Myocyte (in vitro differentiated cells): ENCODE results near the gene ZBTB8A. TPM values are rescaled to one million over a fixed set of nuclear protein-coding genes. Genes with fewer than 3 reads are reported as not detected.
"Not testable (repeated sequence)": the region's sequence is repeated elsewhere in the genome, so short reads cannot be mapped to it uniquely, and the experiment has no call there.

Experiments used
- DNase-seq: peaks from one replicate; pipeline ENCODE4 v3.0.0-alpha.2; 2012; ENCODE audit warnings: low read depth
- polyA plus RNA-seq: library from polyadenylated mRNA; unstranded; fragments of >200 nt; gene quantifications from one replicate; pipeline ENCODE4 v1.2.1, GENCODE V29; 2012; ENCODE audit warnings: missing spikeins
- total RNA-seq: library from RNA; depleted of rRNA; stranded (reverse); fragments of >200 nt; gene quantifications from 2 replicates; pipeline ENCODE4 v1.2.3, GENCODE V29; 2014

Gene ZBTB8A
- 2.8 and 3.7 TPM in 2 replicates for total RNA-seq
- polyA plus RNA-seq, result 5.1 TPM

GRCh38 chr1:32538887-32539583 is at the start of gene ZBTB8A:
TSS of gene ZBTB8A (plus strand) at chr1:32539427. CDS start at chr1:32592932, 53,505 bp downstream.
- DNase-seq, result peak; percentile 67

DNA sequence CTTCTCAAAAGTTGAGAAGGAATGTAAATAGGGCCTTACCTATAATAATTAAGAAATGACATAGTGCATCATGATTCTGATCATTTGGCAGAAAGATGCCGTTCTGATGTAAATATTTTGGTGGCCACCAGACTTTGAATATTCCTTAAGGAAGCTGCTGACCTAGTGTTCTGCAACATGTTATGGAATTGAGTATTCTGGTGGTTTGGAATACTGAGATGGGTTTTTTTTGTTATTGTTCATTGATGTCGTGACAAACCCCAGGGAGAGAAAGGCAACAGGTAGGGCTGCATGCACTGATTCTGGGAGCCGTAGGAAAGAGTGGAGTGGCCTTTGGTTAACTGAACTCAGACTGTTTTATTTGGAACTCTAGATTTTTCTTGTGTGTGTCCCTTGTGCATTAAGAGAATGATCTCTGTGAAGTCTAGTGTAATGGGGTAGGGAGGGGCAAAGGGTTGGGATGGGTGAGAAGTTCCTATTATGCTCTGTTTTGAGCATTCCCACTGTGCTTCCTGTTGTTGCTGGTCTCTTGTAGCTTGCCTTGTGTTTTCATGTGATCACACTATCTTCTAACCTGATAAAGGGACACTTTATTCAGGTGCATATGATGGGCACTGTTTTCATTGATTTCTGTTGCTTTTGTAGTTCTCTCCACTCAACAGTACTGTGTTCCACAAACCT is 49.3 kb upstream of the ZBTB8A start:
- DNase-seq, result no peak

DNA sequence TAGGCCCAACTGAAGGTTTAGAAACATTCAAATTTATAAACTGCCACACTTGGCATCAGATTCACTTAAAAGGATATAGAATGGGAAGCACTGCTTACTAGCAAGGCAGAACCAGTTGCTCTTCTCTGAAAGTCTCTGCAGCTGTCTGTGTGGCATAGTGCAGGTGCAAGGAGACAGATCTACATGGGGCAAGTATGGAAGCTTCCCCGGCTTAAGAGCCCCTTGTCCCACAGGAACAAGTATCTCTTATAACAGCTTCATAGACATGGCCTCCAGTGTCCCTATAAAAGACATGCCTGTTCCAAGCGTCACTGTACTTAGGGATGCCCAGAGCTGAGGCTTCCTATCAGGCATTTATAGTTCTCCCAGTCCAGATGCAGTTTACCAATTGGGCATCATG is 47.8 kb upstream of the ZBTB8A start:
- peak; percentile 52 for DNase-seq

GRCh38 chr1:32494196-32494595 is 45.0 kb upstream of the ZBTB8A start:
- peak; percentile 21 for DNase-seq

- DNase-seq, result no peak
Observed at GRCh38 chr1:32494711-32495337, 44.4 kb upstream of the ZBTB8A start.

DNA sequence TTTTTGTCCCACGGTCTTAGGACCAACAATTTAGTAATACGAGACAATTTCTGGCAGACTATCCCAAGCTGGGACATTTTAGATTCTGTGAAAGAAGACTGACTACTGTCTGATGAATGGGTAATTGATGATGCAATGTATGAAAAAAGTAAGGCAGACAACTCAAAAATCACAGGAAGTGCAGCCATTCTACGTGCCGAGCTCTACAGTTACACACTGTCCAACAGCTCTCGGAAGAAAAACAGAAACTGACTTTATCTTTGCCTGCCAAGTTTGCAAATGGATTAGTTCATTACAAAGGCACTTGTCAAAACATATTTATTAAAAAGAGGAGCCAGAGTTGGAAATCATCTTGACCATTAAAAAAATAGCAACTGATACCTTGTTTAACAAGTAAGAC is 43.1 kb upstream of the ZBTB8A start:
- DNase-seq, result no peak

GRCh38 chr1:32498751-32499150 is 40.5 kb upstream of the ZBTB8A start:
- no peak for DNase-seq

- peak; percentile 67 for DNase-seq
Observed at GRCh38 chr1:32500387-32501209, 38.6 kb upstream of the ZBTB8A start.

DNA sequence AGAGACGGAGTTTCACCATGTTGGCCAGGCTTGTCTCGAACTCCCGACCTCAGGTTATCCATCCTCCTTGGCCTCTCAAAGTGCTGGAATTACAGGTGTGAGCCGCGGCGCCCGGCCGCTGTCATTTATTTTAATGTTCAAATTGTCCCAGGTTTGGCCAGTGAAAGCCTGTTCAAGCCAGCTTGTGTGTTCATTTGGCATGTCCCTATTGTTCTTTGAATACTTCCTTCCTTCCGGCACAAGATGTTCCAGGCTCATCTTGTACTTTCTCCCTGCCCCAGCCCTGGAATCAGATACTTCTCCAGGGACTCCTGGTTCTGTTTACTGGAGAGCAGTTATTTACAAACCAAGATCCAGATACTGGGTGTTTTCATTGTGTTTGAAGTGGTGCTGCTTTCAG is 37.4 kb upstream of the ZBTB8A start:
- DNase-seq, result no peak

GRCh38 chr1:32503153-32503552 is 36.1 kb upstream of the ZBTB8A start:
- DNase-seq, result no peak

- no peak for DNase-seq
Observed at GRCh38 chr1:32507021-32507420, 32.2 kb upstream of the ZBTB8A start.

DNA sequence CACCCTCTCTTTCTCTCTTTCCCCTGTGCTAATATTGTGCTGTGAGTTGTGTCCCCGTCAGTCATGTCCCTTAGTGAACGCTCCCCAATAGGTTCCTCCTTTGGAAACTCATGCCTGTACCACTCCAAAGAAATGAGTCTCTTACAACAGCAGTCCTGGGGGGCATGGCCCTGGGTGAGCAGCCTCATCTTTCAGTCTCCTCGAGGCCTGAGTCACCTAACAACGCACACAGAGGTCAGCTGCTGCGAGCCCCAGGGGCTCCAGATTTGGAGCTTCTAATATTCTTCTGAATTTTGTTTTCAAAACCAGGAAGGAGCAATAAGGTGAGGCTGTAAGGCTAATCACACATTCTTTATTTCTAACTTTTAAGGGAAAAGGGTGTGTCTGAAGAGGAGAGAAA is 30.5 kb upstream of the ZBTB8A start:
- DNase-seq, result no peak

GRCh38 chr1:32509939-32510338 is 29.3 kb upstream of the ZBTB8A start:
- DNase-seq, result no peak

- DNase-seq, result no peak
Observed at GRCh38 chr1:32516402-32516801, 22.8 kb upstream of the ZBTB8A start.

DNA sequence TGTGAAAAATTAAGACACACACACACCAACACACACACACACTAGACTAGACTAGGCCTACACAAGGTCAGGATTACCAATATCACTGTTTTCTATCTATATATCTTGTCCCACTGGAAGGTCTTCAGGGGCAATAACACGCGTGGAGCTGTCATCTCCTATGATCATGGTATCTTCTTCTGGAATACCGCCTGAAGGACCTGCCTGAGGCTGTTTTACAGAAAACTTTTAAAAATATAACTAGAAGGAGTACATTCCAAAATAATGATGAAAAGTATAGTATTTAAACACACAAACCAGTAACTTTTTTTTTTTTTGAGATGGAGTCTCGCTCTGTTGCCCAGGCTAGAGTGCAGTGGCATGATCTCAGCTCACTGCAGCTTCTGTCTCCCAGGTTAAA is 20.3 kb upstream of the ZBTB8A start:
- no peak for DNase-seq

DNA sequence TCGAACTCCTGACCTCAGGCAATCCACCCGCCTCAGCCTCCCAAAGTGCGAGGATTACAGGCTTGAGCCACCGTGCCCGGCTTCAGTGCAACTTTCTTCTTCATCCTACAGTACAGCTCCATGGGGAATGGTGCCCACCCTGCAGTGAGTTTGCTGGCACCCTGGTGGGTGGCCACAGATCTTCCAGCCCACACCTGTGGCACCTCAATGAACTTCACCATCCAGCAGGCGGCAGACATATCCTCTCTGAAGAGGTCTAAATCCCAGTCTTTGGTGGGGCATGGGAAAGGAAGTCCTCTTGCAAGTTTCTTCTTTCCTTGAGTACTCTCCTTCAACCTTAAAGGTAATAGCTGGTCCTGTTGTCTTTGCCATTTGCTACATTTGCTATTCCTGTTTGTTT is 18.1 kb upstream of the ZBTB8A start:
- DNase-seq, result no peak

DNA sequence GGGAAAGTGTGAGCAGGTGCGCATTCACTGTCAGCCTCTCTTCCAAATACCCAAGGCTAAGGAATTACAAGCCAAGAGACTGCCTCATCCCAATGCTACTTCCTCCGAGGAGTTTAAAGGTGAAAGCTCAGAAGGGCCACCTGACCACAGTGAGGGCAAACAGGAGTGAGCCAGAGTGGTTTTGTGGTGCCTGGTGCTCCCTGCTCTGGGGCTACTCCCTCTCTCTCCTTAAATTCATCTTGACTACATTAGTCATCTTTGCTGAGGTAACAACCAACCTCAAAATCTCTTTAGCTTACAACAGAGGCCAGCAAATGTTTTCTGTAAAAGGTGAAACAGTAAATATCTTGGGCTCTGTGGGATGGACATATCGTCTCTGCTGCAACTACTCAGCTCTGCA is 14.2 kb upstream of the ZBTB8A start:
- peak; percentile 15 for DNase-seq

DNA sequence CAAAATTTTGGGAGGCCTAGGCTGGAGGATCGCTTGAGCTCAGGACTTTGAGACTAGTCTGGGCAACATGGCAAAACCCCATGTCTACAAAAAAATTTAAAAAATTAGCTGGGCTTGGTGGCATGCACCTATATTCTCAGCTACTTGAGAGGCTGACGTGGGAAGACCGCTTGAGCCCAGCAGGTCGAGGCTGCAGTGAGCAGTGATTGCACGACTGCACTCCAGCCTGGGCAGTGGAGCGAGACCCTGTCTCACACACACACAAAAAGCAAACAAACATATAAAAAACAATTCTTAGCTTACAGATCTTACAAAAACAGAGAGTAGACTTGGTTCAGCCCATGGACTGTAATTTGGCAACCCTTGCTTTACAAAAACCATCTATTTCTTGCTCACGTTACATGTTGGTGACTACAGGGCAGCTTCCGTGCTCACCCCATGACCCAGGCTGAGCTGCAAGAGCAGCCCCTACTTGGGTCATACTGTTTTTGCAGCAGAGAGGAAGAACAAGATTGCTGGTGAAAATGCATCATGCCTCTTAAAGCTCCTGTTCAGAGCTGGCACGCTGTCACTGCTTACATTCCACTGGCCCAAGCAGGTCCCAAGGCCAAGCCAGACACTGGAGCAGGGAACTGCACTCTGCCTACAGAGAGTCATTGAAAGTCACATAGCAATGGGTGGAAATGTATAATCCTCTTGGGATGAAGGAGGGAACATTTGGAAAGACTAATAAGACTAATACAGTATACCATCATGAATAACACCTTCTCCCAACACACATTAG is 13.4 kb upstream of the ZBTB8A start:
- no peak for DNase-seq

- DNase-seq, result not testable (repeated sequence)
Observed at GRCh38 chr1:32528550-32528949, 10.7 kb upstream of the ZBTB8A start.

DNA sequence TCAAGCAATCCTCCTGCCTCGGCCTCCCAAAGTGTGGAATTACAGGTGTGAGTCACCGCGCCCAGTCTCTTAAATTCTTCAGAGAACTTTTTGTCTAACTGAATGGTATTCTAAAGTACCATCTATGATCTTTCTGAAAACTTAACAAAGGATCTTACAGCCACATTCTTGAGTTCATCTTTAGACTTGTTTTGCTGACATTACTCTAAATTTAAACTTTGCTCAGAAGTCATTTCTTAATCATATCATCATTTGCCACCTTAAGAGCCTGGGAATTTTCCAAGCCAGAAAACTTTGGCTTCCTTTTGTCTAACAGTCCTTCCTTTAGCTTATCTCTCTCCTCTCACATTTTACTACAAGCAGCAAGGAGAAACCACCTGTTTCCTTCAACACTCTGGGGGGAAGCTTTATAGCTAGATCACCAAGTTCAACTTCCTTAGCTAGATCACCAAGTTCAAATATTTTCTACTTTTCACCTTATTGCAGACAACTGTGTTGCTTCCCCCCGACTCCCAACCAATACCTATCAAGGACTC is 5.4 kb upstream of the ZBTB8A start:
- no peak for DNase-seq

DNA sequence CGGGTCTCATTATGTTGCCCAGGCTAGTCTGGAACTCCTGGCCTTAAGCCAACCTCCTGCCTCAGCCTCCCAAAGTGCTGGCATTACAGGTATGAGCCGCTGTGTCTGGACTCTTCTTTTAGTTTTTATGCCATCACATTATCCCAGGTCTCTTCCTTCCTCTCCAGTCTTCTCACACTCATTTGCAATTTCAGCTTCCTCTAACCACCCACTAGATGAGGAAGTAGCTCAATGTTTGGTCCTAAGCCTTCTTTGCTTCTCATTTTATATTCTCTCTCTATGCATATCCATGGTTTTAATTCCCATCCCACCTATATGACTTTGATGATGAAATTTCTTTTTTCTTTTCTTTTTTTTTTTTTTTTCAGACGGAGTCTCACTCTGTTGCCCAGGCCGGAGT is 3.1 kb upstream of the ZBTB8A start:
- DNase-seq, result no peak
